GM12865 (cell line): Measurements from ENCODE around the gene CERS1.
"Not testable (repeated sequence)": the region's sequence is repeated elsewhere in the genome, so short reads cannot be mapped to it uniquely, and the experiment has no call there.

Experiments
- DNase-seq: peaks from one replicate; pipeline ENCODE4 v3.0.0; 2010; ENCODE audit warnings: low read depth
- H3K4me3 ChIP-seq: 2 replicates; pipeline ENCODE4 v1.5.1; 2011; ENCODE audit warnings: mild to moderate bottlenecking, low read depth, low read length, control low read depth
- CTCF ChIP-seq: IDR thresholded peaks from 2 replicates; pipeline ENCODE4 v1.5.1; 2011; ENCODE audit warnings: low read length, control low read depth, low read depth, inconsistent platforms; ENCODE audit not compliant: insufficient read depth; ENCODE audit errors: missing control alignments

CERS1 gene

DNA sequence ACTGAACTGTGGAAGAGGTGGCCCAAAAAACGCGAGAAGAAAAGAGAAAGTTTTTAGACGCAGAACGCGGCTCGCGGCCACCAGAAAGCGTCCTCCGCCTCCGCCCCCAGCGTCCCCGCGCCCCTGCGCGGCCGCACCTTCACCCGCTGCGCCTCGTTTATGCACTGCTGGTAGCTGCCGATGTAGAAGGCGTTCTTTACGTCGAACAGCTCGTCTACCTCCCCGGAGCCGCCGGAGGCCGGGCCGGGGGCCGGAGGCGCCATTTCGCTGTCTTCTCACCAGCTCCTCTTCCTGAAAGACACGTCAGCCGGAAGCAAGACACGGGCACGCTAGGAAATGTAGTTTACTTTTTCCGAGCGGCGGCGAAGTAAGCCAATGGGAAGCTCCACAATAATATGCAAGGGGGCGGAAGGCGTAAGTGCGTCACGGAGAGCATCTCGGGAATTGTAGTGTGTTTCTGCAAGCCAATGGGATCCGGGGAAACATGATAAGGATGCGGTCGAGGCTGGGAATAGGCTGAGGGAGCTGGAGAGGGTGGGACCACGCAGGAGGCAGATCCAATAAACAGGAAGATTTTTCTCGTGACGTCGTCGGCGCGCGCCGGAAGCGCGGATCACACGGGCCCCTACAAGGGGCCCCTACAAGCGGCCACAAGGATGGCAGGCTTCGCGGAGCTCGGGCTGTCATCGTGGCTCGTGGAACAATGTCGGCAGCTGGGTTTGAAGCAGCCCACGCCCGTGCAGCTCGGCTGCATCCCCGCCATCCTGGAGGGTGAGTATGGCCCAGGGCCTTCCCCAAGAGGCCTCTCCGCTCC lies 23.3 kb upstream of the CERS1 start, which contains the start of the genes COPE and DDX49:
Gene COPE, minus strand, starts transcription at position 302 of the 814 bp plus-strand sequence. Its CDS starts 39 bp downstream, at position 263.
Gene DDX49, plus strand, starts transcription at position 630 of the 814 bp plus-strand sequence. Its CDS starts 27 bp downstream, at position 657.
- DNase-seq, result peak; percentile 100
- peak within 1 kb of the TSS; percentile 95 for H3K4me3 ChIP-seq
- no peak for TF ChIP-seq CTCF

- DNase-seq, result not testable (repeated sequence)
- peak overlapping the region; percentile 95; the same call in 1 of the 2 replicates for H3K4me3 ChIP-seq
Measured at GRCh38 chr19:18917593-18917992, 21.6 kb upstream of the CERS1 start.

DNA sequence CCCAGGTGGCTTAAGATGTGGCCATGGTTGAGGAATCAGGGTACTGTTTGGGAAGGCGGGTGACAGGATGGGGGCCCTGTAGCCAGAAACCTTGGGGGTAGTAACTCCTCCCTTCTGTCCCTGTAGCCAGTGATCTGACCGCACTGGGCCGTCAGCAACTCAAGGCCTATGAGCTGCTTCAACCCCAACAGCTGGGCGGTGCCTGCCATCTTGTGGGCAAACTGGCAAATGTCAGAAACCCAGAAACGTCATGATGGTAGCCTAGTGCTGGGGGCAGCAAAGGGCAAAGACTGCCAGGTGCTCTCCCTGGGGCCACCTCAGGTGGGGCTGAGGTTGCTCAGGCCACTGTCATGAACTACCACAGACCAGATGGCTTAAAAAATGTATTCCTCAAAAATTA lies 19.7 kb upstream of the CERS1 start:
- H3K4me3 ChIP-seq, result no peak overlapping the region
- peak; percentile 69 for DNase-seq
- peak; percentile 31 for TF ChIP-seq CTCF

GRCh38 chr19:18913466-18913865 lies 17.5 kb upstream of the CERS1 start:
- H3K4me3 ChIP-seq, result no peak overlapping the region
- no peak for TF ChIP-seq CTCF
- DNase-seq, result no peak

DNA sequence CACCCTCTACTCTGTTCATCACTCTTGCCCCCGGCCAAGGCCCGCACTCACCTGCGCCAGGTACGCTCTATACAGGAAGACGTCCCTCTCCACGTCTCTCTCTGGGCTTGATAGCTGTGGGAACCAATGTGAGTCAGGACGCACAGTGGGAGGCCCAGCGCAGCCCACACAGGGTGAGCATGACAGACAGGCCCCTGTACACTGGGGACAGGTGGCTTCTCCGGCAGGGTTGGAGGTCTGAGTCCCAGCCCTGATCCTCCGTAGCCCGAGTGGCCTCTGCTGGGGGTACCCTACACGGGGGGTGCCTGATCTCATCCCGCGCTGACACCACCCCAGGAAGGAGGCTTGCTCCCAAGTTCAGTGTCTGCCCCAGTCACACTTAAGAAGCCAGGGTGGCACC lies 17.0 kb upstream of the CERS1 start:
- TF ChIP-seq CTCF, result no peak
- no peak for DNase-seq
- no peak overlapping the region for H3K4me3 ChIP-seq

DNA sequence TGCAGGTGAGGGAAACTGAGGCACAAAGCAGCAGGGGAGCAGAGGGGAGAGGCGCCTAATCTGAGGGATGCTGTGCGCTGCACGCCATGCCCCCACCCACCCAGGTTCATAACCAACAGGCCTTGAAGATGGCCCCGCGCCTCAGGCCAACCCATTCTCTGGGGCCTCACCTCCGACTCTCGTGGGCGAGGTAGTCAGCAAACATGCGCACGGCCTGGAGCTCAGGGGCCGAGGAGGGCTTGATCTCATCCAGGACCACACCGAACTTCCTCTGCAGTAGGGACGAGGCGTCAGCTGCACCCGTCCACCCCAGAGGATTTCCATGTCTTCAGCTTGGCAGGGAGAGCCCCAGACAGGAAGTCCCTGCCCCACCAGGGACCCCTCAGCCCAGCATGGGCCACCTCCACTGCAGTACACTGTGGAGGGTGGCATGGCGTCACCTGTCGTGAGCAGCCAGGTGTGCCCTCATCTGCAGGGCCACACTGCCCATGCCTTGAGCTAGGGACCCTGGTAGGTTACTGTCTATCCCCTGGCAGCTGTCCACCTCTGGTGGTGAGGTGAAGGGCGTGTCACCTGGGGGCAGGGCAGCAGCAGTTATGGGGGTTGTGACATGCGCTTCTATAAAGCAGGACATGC lies 15.0 kb upstream of the CERS1 start:
- no peak for TF ChIP-seq CTCF
- DNase-seq, result no peak

DNA sequence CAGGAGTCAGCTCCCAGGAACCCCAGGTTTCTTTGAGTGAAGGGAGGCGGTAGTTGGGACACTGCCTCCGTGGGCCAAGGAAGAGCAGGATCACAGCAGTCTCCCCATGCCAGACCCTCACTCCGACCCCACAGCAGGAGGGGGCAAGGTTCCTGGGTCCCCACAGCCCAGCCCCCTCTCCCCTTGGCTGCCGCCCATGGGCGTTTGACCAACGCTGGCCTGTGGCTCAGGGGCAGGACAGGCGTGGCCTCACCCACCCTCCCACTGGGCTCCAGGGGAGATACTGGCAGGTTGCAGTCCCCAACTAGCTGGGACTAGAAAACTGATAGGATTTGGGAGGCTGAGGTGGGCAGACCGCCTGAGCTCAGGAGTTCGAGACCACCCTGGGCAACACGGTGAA lies 14.1 kb upstream of the CERS1 start:
- no peak for TF ChIP-seq CTCF
- H3K4me3 ChIP-seq, result no peak overlapping the region
- no peak for DNase-seq

More for the DNA sequence above, 15.0 kb upstream of the CERS1 start:
- H3K4me3 ChIP-seq, result no peak overlapping the region
